GM18508 (cell line): ENCODE results near the gene CDK17.

ENCODE experiments used
- ATAC-seq: cut with Tn5 transposase; IDR thresholded peaks from one replicate; pipeline ENCODE4 v1.9.1; 2021; ENCODE audit warnings: moderate number of reproducible peaks; ENCODE audit not compliant: insufficient read depth, unreplicated experiment

CDK17 gene

DNA sequence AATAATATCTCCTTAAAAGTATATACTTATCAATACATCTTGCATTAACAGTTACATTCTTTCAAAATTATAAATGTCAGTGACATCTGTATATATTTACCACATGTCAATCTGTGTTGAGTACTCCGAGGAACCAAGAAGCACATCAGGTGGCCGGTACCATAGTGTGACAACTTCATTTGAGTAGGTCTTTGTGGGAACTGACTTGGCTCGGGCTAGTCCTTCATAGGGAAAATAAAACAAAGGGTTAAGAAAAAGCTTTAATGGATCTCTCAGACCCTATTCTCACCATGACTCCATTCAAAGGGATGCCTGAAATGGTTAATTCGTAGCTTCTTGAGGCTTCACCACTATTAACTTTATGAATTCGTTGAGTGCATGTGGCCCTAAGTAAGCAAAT is 111.2 kb downstream of the CDK17 start:
- no peak for ATAC-seq

DNA sequence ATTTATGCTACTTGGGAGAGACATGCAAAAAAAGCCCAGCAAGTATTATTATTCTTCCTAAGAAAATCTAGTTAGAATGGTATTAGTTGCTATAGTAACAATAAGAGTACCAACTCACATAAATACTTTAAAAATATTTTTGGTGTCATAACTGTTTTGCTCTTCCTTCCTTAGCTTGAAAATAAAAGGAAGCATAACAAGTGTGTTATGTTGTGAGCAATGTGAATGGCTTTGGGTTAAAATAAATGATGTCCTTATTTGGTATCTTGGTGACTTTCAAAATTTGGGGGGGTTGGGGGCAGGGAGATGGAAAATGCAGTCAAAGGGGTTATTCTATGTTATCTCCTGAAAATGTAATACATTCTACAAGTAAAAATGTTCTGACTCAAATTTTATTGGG is 115.1 kb downstream of the CDK17 start:
- ATAC-seq, result no peak

DNA sequence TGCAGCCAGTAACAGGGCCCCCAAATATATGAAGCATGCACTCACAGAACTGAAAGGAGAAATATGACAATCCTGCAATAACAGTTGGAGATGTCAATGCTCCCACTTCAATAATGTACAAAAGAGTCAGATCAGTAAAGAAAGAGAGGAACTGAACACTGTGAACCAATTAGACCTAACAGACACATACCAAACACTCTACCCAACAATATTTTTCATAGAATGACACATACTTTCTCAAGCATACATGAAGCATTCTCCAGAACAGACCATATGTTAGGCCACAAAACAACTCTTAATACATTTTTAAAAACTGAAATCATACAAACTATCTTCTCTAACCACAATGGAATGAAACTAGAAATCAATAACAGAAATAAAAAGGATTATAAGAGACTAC is 125.9 kb downstream of the CDK17 start:
- ATAC-seq, result no peak

DNA sequence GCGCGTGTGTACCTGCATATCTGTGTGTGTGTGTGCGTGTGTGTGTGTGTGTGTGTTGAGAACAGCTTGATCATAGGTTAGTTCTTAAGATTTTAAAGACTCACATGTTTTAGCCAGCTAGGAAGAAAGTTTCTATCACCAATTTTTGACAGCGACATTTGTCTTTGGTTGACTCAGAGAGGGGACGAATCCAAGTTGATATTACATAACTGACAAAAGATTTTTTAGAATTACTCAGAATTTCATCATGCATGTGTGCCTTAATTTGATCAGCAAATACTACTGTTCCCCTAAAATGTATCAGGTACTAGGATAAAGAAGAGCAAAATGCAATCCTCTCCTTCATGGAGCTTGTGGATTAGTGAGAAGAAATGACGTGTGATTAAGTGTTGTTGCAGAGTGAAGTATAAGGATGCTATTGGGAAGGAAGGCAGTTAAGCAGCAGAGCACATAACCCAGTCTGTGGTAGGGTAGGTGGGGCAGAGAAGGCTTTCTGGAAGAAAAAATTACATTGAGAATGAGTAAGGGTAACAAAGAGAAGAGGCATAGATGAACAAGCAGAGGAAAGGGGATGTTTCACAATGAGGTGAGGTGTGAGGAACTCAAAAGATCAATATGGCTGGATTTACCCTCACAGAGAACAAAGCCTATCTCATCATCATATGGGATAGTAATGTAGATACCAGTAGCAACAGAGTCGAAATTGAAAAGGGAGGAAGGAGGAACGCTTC is 128.6 kb downstream of the CDK17 start:
- no peak for ATAC-seq

DNA sequence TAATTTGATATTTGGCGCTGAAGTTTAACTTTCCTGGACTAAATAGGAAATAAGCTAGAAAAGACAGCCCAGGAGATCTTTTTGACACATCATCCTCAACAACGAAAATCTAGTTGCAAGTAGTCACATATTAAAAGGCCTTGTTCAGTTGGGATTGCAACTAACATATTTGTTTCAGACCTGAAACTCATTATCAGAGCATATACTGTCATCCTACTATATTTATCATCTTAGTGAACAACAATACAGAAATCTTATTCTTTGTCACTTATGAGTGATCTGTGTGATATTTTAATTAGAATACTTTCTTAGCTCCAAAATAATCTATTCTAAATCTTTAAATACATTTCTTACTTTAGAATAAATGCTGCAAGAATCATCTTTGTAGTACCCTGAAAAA is 134.0 kb downstream of the CDK17 start:
- no peak for ATAC-seq

DNA sequence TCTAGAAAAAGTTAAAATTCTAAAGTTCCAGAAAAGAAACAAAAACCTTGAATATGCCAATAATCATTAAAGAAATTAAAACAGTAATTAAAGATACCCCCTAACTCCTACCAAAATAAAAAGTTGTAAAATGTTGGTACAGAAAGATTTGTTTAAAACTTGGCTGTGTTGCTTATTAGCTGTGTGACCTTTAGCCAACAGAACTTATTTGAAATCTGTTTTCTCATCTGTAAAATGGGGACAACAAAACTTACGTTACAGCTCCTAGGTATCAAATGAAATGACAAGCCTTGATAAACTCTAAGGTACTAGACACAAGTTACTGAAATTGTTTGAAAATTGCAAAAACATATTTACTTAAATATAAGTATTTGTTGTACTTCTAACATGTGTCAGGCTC is 134.4 kb downstream of the CDK17 start:
- ATAC-seq, result no peak

DNA sequence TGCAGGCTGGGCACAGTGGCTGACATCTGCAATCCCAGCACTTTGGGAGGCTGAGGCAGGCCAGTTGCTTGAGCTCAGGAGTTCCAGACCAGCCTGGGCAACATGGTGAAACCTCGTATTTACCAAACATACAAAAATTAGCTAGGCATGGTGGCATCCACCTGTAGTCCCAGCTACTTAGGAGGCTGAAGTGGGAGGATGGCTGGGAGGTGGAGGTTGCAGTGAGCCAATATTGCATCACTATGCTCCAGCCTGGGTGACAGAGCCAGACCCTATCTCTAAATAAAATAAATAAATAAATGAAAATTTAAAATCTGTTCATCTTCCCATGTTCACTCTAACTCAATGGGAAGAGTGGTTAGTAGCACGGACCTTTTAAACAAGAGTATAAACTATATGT is 134.8 kb downstream of the CDK17 start:
- no peak for ATAC-seq

DNA sequence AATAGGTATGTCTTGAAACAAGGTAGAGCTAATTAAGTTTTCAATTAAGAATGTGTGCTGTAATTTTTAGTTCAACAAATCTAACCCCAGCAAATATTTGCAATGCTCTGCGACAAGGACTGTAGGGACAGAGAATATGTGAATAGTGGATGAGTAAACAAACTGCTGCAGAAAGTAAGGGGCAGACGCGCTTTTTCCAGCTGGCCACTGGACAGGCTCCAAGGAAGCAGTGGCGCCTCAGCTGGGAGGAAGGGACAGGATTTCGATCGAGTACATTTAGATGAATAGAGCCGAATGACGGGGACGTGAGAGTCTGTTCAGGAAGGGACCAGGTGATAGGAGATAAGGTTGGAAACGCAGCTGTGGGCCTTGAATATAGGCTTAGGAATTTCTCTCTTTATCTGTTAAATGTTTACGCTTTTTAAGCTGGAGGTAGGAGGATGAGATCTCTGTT is 136.8 kb downstream of the CDK17 start:
- no peak for ATAC-seq

DNA sequence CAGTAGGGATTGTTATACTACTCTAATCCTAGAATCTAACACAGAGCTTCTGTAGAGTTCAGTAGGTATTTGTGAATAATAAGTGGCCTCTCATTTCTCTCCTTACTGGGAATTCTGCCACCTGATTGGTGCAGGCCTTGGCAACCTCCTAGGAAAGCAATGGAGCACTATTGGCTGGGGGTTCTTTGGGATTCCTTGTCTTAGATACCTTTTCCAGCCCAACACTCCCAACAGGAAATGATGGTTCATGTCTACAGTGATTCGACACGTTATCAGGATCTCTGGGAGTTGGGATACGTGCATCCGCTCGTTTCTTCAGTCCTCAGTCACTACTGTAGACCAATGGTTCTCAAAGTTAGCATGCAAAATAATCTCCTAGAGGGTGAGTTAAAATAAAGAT is 138.7 kb downstream of the CDK17 start:
- ATAC-seq, result no peak

DNA sequence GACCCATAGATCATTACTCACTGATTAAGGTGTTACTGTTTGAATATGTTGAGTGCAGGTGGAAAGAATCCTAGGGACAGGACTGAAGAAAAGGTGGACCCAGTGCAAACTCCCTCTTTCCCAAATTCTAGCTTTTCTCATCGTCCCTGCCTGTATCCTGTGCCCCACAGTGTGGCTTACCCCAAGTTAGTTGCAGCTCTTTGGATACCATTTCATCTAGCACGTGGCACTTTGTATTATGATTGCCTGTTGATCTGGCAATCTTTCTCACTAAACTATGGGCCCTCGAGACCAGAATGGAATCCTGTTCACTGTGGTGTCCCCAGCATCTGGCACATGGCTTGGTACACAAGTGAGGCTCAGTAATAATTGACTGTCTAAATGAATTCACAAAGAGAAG is 139.6 kb downstream of the CDK17 start:
- no peak for ATAC-seq

DNA sequence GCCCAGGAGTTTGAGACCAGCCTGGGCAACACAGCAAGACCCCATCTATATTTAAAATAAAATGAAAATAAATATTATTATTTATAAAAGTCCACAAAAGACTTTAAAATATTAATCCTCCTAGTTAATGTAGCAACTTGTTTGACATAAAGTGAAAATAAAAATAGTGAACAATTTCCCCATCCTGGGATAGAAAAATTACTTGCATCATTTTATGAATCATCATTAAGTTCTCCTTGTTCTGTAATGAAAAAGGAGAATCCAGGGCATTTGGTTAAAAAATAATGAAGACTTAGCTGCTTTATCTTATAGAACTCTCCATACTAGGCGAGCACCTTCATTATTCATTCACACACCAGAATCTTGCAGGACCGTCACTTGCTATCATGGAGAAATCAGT is 140.0 kb downstream of the CDK17 start:
- no peak for ATAC-seq

DNA sequence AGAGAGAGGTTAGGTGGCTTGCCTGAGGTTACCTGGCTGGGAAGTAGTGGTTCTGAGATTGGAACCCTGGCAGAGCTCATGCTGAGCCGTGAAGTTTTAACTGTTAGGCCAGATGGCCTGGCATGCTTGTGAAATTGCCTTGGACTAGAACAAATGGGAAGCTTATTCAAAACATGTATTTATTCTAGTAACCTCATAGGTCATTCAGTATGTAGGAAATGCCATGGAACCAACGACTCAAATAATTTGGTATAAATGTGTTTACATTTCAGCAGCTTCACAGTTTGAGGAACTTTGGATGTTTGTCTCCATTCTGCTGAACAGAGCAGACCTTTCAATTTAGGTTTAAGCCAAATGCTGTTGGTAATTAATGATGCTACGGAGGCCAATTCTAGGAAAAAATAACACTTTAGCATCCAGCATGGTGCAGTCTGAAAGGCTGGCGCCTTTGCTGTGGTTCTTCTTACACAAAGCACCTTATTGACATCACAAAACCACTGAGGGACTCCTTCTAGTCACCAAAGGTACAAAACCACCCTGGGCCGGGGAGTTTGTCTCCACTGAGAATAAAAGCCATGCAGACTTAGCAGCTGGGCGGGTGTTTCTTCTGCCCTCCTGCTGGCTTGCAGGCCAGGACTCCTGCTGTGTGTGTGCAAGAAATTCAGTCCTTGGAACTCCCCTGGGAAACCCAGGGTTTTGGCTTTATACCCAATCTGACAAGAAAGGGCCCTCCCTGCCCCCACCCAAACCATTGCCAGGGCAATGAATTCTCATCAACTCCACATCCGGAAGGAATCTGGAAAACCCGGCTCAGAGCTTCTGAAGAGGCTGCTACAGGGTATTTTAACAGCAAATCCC is 141.9 kb downstream of the CDK17 start:
- ATAC-seq, result no peak

DNA sequence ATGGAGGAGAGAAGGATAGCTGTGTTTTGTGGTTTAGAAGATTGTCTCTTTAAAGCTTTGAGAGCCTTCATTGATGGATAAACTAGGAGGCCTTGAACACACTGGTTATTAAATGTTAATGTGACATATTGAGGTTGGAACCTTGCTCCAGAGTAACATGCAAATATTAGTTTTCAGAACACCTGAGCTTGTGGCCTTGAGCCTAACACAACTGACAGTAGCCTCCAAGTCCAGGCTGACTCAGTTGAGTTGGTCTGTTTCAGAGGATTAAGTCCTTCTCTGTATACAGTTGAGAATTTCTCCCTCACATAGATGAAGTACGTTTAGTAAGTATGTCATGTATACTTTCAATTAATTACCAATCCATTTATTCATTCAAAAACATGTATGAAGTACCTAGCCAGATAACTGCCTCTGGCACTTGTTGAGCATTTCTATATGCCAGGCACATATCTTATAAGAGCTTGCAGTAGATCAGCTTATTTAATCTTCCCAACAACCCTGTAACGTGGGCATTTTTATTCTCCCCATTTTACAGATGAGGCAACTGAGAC is 142.6 kb downstream of the CDK17 start:
- ATAC-seq, result no peak

DNA sequence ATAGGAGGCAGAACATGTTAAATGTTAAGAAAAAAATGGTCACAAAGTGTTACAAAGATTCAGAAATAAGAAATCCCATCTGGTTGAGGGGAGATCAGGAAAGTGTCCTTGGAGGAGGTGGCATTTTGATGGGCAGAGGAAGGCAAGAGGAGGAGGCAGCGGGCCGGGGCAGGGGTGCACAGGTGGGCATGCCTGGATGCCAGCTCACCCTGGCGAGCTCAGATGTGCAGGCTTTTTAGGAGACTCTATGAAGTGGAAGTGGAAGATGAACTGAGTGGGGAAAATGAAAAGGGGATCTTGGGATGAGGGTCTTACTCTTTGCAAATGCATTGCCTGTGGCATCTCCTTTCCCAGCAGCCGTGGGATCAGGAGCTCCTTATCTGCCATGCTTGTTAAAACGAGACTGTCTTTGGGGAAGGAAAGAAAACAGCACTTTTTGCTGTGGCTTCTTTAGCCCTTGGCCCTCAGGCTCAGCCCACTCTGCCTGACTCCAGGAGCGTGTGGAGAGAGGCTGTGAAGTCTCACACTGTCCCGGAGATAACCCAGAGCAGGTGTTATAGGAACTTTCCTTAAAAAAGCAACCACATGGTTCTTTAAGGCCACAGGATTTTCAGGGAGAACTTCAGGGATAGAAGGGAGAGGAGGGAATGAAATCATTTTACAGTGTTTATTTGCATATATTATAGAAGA is 143.4 kb downstream of the CDK17 start:
- no peak for ATAC-seq

DNA sequence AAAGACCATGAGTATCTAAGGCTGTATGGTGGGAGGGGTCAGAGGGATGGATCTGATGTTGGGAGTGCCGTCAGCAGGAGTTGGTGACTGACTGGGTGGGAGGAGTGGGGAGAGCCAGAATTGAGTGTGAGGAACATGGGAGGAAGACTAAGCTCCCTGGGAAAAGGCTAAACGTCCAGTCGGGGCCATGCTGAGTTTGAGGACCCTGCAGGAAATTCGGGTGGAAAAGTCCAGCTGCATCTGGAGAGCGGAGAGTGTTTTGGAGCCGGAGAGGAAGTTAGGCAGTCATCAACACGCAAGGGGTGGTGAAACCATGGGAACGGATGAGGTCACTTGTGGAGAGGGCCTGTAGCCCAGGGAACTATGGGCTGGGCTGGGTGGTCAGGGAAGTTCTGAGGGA is 145.2 kb downstream of the CDK17 start:
- ATAC-seq, result no peak

DNA sequence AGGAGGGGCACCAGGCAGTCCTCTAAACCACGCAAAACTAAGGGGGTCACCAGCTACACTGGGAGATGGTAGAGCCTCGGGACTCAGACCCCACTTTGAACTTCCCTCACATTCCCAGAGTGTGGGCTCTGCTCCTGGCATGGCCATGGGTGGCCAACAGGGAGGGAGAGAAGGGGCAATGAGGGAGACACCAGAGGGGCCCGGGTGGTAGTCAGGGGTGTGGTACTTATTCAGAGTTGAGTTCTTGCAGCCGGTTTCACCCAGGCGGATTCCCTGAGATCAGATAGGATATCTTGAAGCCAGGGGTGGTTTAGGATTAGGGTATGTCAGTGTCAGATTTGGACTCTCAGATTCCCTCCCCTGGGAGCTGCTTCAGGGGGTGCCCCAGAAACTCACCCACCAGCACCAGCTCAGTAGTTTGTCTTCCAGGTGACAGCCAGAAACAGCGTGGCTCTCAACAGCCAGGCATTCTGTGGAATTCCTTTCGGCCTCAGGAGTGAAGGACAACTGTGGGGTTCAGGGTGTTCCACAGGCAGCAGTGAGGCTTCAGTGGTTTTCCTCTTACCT is 150.0 kb downstream of the CDK17 start:
- no peak for ATAC-seq

DNA sequence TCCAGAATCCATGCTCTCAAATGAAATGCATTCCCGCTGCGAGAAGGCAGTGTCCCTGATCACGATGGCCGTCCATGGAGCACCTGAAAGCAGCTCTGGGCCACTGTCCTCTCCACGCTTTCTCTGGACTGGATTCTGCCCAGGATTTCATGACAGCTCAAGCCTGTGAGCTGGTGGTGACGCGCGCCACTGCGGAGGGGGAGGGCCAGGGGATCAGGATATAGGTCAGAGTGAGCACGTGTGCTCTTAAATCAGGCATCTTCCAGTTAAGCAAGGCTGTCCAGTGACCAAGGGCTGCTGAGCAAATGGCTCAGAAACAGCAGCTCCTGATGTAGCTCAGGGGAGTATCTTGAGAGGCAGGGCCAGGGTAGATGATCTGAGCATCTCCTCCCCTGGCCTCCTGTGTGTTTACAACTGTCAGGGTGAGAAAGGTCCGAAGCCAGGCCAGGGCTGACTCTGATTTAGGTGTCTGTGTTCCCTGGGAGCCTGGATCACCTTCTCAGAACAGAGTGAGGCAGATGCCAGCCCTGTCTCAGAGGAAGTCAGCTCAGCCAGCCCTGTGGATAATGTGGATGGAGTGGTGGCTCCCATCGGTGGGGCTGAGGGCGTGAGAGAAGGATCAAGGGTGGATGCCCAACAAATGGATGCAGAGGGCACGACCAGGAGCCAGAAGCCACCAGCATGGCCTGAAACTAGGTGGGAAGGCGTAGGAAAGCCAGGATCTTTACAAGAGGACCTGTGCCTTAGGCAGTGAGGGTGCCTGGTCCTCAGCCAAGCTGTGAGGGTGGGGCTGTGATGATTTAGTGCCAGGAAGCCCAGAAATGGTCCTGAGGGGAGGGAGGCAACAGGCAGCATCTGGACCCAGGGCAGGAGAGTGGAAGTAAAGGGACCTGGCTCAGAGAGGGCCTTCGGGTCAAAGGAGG is 150.8 kb downstream of the CDK17 start:
- no peak for ATAC-seq

DNA sequence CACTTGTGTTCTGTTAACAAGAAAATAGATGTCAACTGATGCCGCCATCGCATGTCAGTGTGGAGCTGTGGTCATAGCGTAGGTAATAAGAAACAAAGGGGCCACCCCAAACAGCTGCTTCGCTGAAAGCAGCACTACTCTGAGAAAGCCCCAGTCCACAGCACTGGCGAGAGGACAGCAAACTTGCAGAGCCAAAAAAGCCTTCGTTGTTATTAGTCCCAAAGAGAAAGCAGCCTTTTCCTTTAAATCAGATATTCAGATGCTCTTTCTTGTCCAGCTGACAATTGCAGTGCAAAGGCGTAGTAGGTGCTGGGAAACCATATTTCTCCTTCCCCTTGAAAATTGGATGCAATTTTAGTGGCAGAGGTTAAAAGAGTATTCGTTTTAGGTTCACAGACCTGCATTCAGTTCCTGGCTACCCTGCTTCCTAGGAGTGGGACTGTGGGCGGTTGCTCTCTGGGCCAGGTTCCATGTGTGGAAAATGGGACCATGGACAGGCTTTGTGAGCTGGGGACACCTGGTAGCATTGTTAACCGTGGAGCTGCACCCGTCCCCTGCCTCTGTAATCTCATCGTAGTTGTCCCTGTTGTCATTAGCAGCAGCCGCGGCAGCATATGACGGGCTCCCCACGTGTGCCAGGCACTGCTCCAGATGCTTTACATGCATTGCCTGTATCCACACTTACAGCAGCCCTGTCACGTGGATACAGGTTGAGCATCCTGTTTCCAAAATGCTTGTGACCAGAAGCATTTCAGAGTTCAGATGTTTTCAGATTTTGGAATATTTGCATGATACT is 151.9 kb downstream of the CDK17 start:
- ATAC-seq, result no peak

DNA sequence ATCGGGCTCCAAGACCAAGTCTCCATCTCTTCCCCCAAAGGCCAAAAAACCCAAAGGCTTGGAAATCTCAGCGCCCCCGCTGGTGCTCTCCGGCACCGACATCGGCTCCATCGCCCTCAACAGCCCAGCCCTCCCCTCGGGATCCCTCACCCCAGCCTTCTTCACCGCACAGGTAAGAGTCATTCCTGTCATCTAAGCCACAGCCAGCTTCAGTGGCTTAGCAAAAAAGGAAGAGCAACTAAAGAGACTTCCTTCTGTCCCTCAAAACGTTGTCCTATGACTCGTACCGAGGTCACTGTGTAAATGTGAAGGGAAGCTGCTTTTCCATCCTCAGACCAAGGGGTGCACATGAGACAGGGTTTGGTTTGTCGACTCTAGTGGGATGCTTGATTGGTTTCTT is 152.7 kb downstream of the CDK17 start:
- ATAC-seq, result no peak
